HUES6 (cell line): ENCODE data around the gene HSPA1L.

Source experiments
- H3K27ac ChIP-seq: 2 replicates; pipeline ENCODE4 v1.7.0; 2013; ENCODE audit warnings: low read depth, mild to moderate bottlenecking, low read length, inconsistent platforms
- H3K27me3 ChIP-seq: 2 replicates; pipeline ENCODE4 v1.6.1; 2013; ENCODE audit warnings: low read length; ENCODE audit not compliant: control insufficient read depth, insufficient read depth
- H3K36me3 ChIP-seq: 2 replicates; pipeline ENCODE4 v1.6.1; 2013; ENCODE audit warnings: low read length; ENCODE audit not compliant: control insufficient read depth, insufficient read depth
- H3K4me1 ChIP-seq: 2 replicates; pipeline ENCODE4 v1.6.1; 2013; ENCODE audit warnings: low read length; ENCODE audit not compliant: control insufficient read depth, insufficient read depth
- H3K4me3 ChIP-seq: 2 replicates; pipeline ENCODE4 v1.5.1; 2013; ENCODE audit warnings: low read depth, low read length
- H3K9ac ChIP-seq: one replicate; pipeline ENCODE4 v1.6.1; 2013; ENCODE audit warnings: mild to moderate bottlenecking, low read length
- H3K9me3 ChIP-seq: 2 replicates; pipeline ENCODE4 v1.6.1; 2013; ENCODE audit warnings: low read depth, low read length; ENCODE audit not compliant: control insufficient read depth, insufficient read depth

HSPA1L gene

DNA sequence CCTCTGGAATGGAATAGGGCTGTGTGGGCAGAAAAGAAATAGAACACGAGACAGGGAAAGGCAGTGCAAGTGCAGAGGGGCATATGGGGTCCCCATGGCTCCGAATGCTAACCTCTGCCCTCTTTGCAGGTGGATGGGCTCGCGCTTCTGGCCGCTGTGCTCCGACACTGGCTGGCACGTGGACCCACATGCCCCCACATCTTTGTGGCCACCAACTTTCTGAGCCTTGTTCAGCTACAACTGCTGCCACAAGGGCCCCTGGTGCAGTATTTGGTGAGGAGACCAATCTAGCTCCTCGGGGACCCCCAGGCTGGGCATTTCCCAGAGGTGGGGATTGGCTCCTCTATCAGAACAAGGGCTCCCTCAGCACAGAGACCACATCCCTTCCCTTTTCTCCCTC lies 53.7 kb downstream of the HSPA1L start:
- Histone ChIP-seq H3K9ac (no peak overlapping the region), H3K27me3 (no peaks in the 10 kb centered on the region), H3K4me3 (no peak overlapping the region), H3K27ac (no peak overlapping the region), H3K4me1 (peaks cover 8% of the 10 kb centered on the region; the same call in 1 of the 2 replicates), H3K36me3 (peaks cover 56% of the 10 kb centered on the region), H3K9me3 (no peaks in the 10 kb centered on the region)

DNA sequence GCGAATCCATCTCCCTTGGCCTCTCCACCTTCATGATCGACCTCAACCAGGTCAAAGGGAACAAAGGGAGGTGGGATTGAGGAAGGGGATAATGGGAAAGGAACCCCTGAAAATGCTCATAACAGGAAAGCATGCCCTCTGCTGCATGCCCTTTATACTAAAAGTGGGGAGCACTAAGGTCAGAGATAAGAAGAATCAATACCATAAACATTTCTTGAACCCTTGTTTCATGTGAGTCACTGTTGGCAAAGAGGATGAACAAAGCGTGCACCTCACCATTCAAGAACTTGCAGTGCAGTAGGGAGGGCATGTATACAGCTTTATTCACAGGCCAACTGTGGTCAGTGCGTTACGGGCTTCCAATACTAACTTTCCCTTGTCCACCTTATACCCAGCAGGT lies 54.3 kb downstream of the HSPA1L start:
- Histone ChIP-seq H3K27ac (no peak overlapping the region), H3K9me3 (no peaks in the 10 kb centered on the region), H3K4me1 (peaks cover 4% of the 10 kb centered on the region; the same call in 1 of the 2 replicates), H3K4me3 (no peak overlapping the region), H3K36me3 (peaks cover 56% of the 10 kb centered on the region), H3K27me3 (no peaks in the 10 kb centered on the region), H3K9ac (no peak overlapping the region)
